Peyer's patch (tissue), 4 donors: Measurements from ENCODE around the gene KRTAP15-1.

Experiments
- CTCF ChIP-seq, 6 experiments: fragments of 450-650 bp in 4 of 6; fragments of 200-600 bp in 2 of 6; sonication (generic) in 1 of 6; IDR thresholded peaks; one replicate each; pipeline ENCODE4 v1.5.1; 2017 to 2019; ENCODE audit warnings: antibody characterized with exemption in 6 of 6, mild to moderate bottlenecking in 3 of 6, moderate library complexity in 1 of 6
- POLR2A ChIP-seq, 2 donors: fragments of 450-650 bp; IDR thresholded peaks; one replicate each; pipeline ENCODE4 v1.5.1; 2017; ENCODE audit warnings: antibody characterized with exemption in 2 of 2, mild to moderate bottlenecking in 2 of 2, moderate library complexity in 2 of 2

DNA sequence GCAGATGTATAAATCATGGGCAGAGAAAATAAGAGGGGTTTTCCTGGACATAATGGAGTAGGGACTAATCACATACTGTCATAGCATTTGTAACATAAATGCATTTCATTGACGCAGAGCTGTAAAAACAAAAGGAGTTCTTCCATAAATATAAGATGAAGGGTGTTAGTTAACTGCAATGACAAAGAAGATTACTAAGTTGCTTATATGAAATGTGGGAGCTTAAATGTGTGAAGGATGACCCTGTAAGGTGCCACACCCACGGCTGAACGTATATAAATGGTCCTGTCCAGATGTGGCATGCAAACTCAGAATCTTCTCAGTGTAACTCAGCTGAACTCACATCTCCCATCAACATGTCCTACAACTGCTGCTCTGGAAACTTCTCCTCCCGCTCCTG lies 44.3 kb upstream of the KRTAP15-1 start, which contains the start of gene KRTAP13-1:
- TF ChIP-seq CTCF (IDR thresholded peaks at IDR 0.05) (no peak), POLR2A (IDR thresholded peaks at IDR 0.05) (no peak)
